NCI-H1048 (cell line): ENCODE data around the gene TTC33.
"Not testable (repeated sequence)": the region's sequence is repeated elsewhere in the genome, so short reads cannot be mapped to it uniquely, and the experiment has no call there.

ENCODE experiments used
- DNase-seq: peaks from one replicate; lab custom pipeline; 2025; lab: John Stamatoyannopoulos, UW

TTC33 gene

GRCh38 chr5:40653221-40654022 lies 102.3 kb downstream of the TTC33 start:
- no peak for DNase-seq

GRCh38 chr5:40652441-40653220 lies 103.1 kb downstream of the TTC33 start:
- DNase-seq: no peak

DNA sequence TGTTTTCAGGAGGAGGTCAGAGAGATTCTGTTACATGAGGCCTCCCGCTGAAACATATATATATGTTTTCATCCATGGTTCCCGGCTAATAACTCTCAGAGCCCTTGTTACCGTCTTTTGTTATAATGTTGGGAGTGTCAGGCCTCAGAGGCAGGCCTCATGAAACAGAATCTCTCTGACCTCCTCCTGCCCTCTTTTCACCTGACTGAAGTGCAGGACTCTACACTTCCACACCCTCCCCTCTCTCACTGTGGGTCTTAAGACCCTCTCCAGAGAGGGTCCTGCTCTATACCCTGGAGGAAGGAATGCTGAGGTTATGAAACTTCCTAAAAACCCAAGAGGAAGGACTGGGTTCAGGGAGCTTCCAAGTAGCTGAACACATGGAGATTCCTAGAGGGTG lies 104.6 kb downstream of the TTC33 start:
- no peak for DNase-seq

DNA sequence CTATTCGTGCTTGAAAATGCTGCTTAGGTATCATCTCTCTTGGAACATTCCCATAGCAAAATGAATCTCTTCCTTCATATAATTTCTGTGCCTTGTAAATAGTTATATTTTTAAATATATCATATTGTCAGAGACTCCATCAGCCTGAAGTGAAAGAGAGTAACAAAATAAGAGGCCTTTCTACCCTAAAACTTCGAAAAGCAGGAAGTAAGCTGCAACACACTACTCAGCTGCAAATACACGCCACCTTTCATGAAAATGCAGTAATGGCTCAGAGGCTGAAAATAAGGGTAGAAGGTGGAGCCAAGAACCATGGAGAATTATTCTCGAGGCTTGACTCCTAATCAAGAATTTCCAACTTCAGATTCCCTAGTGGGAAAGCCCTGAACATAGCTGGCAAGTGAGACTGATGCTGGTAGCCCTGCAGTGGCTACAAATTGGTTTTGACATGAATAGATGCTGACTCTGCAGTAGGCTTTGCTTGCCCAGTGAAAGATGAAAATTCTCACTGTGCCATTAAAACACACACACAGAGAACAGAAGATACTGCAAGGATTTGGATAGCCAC lies 106.2 kb downstream of the TTC33 start:
- no peak for DNase-seq

DNA sequence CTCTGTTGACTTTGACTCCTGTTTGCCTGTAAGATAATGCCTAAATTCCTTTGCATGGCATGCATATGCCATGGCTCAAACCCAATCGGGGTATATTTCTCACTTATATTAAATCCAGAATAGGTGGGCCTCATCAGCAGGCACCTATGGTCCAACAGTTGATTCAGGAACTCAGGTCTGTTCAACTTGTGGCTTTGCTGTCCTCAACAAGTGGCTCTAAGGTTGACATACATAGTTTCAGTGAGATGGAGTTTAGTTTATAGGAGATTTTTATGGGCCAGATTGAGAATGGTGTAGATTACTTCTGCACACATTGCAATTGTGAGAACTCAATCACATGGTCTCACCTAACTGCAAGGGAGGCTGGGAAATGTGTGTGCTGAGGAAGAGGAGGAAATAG lies 107.6 kb downstream of the TTC33 start:
- DNase-seq: no peak

DNA sequence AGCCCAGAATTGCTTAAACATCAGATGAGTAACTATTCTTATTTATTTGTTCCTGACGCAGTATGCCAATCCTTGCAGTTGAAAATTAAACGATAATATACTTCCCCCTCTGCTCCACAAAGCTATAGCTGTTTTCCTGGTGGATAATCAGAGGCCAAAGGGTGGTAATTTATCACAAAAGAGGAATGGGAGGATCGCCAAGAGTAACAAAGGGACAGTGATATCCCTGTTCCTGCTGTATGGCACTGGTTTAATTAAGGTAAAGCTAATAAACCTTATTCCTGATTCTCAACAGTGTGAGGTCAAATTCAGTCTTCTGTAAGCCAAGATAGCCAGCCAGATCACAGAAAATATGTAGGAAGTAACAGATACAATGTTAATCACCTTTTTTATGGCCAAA lies 109.5 kb downstream of the TTC33 start:
- DNase-seq: no peak

- not testable (repeated sequence) for DNase-seq
Observed at GRCh38 chr5:40639531-40639930, 116.2 kb downstream of the TTC33 start.

DNA sequence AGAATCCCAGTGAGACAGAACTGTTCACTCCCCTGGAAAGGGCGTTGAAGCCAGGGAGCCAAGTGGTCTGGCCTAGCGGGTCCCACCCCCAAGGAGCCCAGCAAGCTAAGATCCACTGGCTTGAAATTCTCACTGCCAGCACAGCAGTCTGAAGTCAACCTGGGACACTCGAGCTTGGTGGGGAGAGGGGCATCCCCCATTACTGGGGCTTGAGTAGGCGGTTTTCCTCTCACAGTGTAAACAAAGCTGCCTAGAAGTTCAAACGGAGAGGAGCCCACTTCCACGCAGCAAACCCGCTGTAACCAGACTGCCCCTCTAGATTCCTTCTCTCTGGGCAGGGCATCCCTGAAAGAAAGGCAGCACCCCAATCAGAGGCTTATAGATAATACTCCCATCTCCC lies 121.2 kb downstream of the TTC33 start:
- DNase-seq: no peak

DNA sequence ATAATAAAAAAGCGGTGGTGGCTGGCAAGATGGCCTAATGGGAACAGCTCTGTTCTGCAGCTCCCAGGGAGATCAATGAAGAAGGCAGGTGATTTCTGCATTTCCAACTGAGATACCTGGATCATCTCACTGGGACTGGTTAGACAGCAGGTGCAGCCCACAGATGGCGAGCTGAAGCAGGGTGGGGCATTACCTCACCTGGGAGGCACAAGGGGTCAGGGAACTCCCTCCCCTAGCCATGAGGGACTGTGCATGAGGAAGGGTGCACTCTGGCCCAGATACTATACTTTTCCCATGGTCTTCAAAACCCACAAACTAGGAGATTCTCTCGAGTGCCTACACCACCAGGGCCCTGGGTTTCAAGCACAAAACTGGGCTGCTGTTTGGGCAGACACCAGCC lies 121.6 kb downstream of the TTC33 start:
- no peak for DNase-seq

GRCh38 chr5:40631236-40631635 lies 124.5 kb downstream of the TTC33 start:
- DNase-seq: no peak

DNA sequence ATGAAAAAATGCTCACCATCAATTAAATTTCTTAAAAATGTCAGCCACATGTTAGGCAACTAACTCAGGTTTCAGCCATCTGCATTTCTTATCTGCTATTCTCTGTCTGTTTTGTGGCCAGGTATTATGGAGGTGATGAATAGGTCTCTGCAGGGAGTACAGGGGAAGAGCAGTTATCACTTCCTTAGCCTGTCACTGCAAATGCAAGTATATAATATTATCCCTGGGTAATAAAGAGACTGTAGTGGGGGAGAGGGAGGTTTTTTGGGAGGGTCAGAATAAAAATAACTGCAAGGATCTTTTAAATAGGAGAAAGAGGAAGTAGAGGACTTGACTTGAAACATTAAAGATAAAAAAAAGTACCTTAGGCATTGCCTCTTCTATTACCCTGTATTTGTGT lies 125.6 kb downstream of the TTC33 start:
- no peak for DNase-seq

GRCh38 chr5:40628407-40628806 lies 127.4 kb downstream of the TTC33 start:
- DNase-seq: no peak

DNA sequence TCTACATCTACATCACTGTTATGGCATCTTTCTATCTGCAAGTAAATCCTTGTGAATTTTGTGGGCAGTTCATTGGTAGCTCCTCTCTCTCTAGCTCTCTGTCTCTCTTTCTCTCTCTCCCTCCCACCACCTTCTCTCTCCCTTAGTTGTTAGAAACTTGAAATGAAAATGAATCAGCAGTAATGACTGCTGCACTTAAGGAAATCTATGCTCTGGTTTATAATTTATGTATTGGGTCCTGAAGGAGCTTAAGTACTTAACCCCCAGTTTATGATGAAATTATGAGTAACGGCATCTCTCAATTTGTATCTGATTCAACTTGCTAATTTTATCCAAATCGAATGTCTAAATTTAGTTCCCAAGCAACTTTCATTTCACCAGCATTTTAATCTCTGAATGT lies 128.1 kb downstream of the TTC33 start:
- no peak for DNase-seq

GRCh38 chr5:40626801-40627200 lies 129.0 kb downstream of the TTC33 start:
- DNase-seq: no peak

GRCh38 chr5:40623480-40624420 lies 132.0 kb downstream of the TTC33 start:
- DNase-seq: no peak

GRCh38 chr5:40622463-40623252 lies 133.1 kb downstream of the TTC33 start:
- no peak for DNase-seq

DNA sequence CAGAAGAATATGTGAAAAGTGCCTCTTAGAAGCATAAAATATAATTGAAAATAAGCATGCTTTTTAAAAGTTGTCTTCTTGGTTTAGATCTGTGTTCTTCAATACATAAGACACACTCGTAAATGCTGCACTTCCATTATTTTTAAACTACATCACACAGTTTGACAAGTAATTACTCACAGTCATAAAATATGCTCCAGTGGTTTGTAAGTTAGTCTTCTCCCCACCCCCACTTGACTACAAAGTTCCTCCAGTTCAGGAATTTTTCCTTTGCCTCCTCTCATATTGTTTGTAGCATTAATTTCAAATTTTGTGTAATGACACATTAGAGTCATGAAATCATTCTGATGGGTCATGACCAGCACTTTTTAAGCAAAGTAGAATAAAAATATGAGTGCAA lies 136.3 kb downstream of the TTC33 start:
- no peak for DNase-seq

DNA sequence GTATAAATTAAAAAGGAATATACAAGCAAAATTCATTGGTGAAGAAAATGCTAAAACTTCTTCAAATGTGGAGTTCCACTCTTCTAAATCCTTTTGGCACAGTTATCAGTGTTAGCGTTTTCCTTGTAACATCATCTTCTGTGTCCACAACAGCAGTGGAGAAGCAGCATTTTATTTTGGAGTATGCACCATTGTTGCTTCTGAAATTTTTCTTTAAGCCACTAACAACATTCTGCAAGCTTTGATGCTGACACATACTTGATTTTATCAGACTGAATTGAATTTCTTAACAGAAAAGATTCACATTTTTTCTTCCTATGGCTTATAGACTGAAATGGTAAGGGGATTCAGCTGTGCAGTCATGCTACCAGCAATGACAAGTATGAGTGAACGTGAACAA lies 136.8 kb downstream of the TTC33 start:
- no peak for DNase-seq

GRCh38 chr5:40616781-40617180 lies 139.0 kb downstream of the TTC33 start:
- DNase-seq: no peak

GRCh38 chr5:40615586-40616170 lies 140.1 kb downstream of the TTC33 start:
- DNase-seq: no peak
